A549 (cell line): Measurements from ENCODE around the gene SESN3. TPM values are rescaled to one million over a fixed set of nuclear protein-coding genes. Genes with fewer than 3 reads are reported as not detected.

ENCODE experiments used
- ATAC-seq, 2 experiments: fragments of 200-7000 bp in 1 of 2; fragments of >200 bp in 1 of 2; cut with Nextera tagmentation in 1 of 2; cut with Tn5 transposase in 1 of 2; 3 replicates each; pipeline versions ENCODE4 v1.8.0 to v1.9.1; 2018 to 2020; ENCODE audit warnings: mild to moderate bottlenecking in 1 of 2, moderate library complexity in 1 of 2
- CTCF ChIA-PET: fragments of 300-600 bp; sonication (Branson Sonifier 250); formaldehyde crosslinking; extraction: SDS; loops from one replicate; lab custom pipeline; 2021; ENCODE audit warnings: antibody characterized with exemption, inconsistent platforms; lab: Yijun Ruan, JAX
- POLR2A ChIA-PET: fragments of 350-600 bp; formaldehyde crosslinking; extraction: SDS; loops from one replicate; lab custom pipeline; 2021; ENCODE audit warnings: antibody characterized with exemption, inconsistent platforms; lab: Yijun Ruan, JAX
- DNase-seq, 2 experiments: peaks; one replicate each; pipeline versions ENCODE4 v3.0.0 to v3.0.0-alpha.2; 2011 to 2016; ENCODE audit warnings: low read depth in 1 of 2, low spot score in 1 of 2
- FAIRE-seq: peaks from 2 replicates; lab custom pipeline; 2011; peaks lifted over from hg19 to GRCh38; lab: Jason Lieb, UNC
- H3K27ac ChIP-seq, 2 experiments: fragments of >200 bp; sonication (Bioruptor Twin); formaldehyde crosslinking; 3 replicates each; pipeline ENCODE4 v1.5.1; 2016 to 2017
- H3K4me1 ChIP-seq: fragments of >200 bp; sonication (Bioruptor Twin); formaldehyde crosslinking; 3 replicates; pipeline ENCODE4 v1.6.1; 2016
- H3K4me2 ChIP-seq: fragments of >200 bp; sonication (Bioruptor Twin); formaldehyde crosslinking; 3 replicates; pipeline ENCODE4 v1.6.1; 2016
- H3K4me3 ChIP-seq: fragments of >200 bp; sonication (Bioruptor Twin); formaldehyde crosslinking; 3 replicates; pipeline ENCODE4 v1.5.1; 2016
- H3K9me3 ChIP-seq: fragments of >200 bp; sonication (Bioruptor Twin); formaldehyde crosslinking; 3 replicates; pipeline ENCODE4 v1.6.1; 2016
- ATOH8 ChIP-seq: fragments of 250-450 bp; sonication (Bioruptor Pico); IDR thresholded peaks from 2 replicates; pipeline ENCODE4 v1.5.0; 2020; ENCODE audit warnings: low read depth, mild to moderate bottlenecking, moderate library complexity
- CEBPB ChIP-seq, 2 experiments: fragments of >200 bp in 1 of 2; sonication (Bioruptor Twin) in 1 of 2; formaldehyde crosslinking in 1 of 2; IDR thresholded peaks; 2 replicates each; pipeline ENCODE4 v1.6.1; 2012 to 2016
- CHD2 ChIP-seq: fragments of 150-350 bp; IDR thresholded peaks from 2 replicates; pipeline ENCODE4 v1.6.1; 2014; ENCODE audit warnings: low read length; ENCODE audit not compliant: partially characterized antibody
- CHD4 ChIP-seq: fragments of 200-600 bp; sonication (generic); IDR thresholded peaks from 2 replicates; pipeline ENCODE4 v1.6.1; 2016; ENCODE audit warnings: antibody characterized with exemption, mild to moderate bottlenecking, borderline replicate concordance
- CTCF ChIP-seq: fragments of >200 bp; sonication (Bioruptor Twin); formaldehyde crosslinking; IDR thresholded peaks from 3 replicates; pipeline ENCODE4 v1.5.1; 2016
- EHMT2 ChIP-seq: fragments of 200-600 bp; sonication (generic); IDR thresholded peaks from 2 replicates; pipeline ENCODE4 v1.6.1; 2016; ENCODE audit warnings: antibody characterized with exemption, low read depth, mild to moderate bottlenecking, moderate library complexity
- ESRRA ChIP-seq: fragments of 150-350 bp; IDR thresholded peaks from 2 replicates; pipeline ENCODE4 v1.6.1; 2014; ENCODE audit warnings: mild to moderate bottlenecking, low read length, borderline replicate concordance
- FOSL2 ChIP-seq, 2 experiments: fragments of 450-650 bp in 1 of 2; fragments of >200 bp in 1 of 2; sonication (Bioruptor Twin) in 1 of 2; formaldehyde crosslinking; IDR thresholded peaks; 2 replicates each; pipeline versions ENCODE4 v1.5.0 to v1.6.1; 2016 to 2020; ENCODE audit warnings: mild to moderate bottlenecking in 1 of 2, moderate library complexity in 1 of 2
- GATA3 ChIP-seq: IDR thresholded peaks from 2 replicates; pipeline ENCODE4 v1.6.1; 2012; ENCODE audit warnings: borderline replicate concordance
- HEYL ChIP-seq: fragments of 250-450 bp; sonication (Bioruptor Pico); IDR thresholded peaks from 2 replicates; pipeline ENCODE4 v1.8.0; 2021; ENCODE audit warnings: mild to moderate bottlenecking, moderate library complexity
- HOXA7 ChIP-seq: fragments of 250-450 bp; sonication (Bioruptor Pico); IDR thresholded peaks from 2 replicates; pipeline ENCODE4 v1.5.0; 2020; ENCODE audit warnings: mild to moderate bottlenecking, moderate library complexity
- HOXB13 ChIP-seq: fragments of 250-450 bp; sonication (Bioruptor Pico); IDR thresholded peaks from 2 replicates; pipeline ENCODE4 v1.5.0; 2020; ENCODE audit warnings: low read depth, mild to moderate bottlenecking, moderate library complexity
- HOXB5 ChIP-seq: fragments of 250-450 bp; sonication (Bioruptor Pico); IDR thresholded peaks from 2 replicates; pipeline ENCODE4 v1.5.0; 2020; ENCODE audit warnings: mild to moderate bottlenecking, moderate library complexity
- JUN ChIP-seq, 2 experiments: fragments of >200 bp; sonication (Bioruptor Twin); formaldehyde crosslinking; IDR thresholded peaks; 2 replicates in 1 of 2; 3 replicates in 1 of 2; pipeline ENCODE4 v1.6.1; 2016 to 2017
- KDM5A ChIP-seq: fragments of 200-600 bp; sonication (generic); IDR thresholded peaks from 2 replicates; pipeline ENCODE4 v1.6.1; 2016; ENCODE audit warnings: antibody characterized with exemption, mild to moderate bottlenecking
- MAFK ChIP-seq: fragments of 450-650 bp; IDR thresholded peaks from 2 replicates; pipeline ENCODE4 v1.6.1; 2014; ENCODE audit not compliant: partially characterized antibody
- MAX ChIP-seq: IDR thresholded peaks from 2 replicates; pipeline ENCODE4 v1.6.1; 2012
- NR3C1 ChIP-seq: fragments of >200 bp; sonication (Bioruptor Twin); formaldehyde crosslinking; IDR thresholded peaks from 3 replicates; pipeline ENCODE4 v1.6.1; 2017
- RAD21 ChIP-seq, 2 experiments: fragments of >200 bp in 1 of 2; sonication (Bioruptor Twin) in 1 of 2; formaldehyde crosslinking in 1 of 2; IDR thresholded peaks in 1 of 2; conservative IDR thresholded peaks in 1 of 2; 2 replicates in 1 of 2; 3 replicates in 1 of 2; pipeline ENCODE4 v1.6.1; 2012 to 2018; ENCODE audit warnings: inconsistent platforms in 1 of 2
- RCOR1 ChIP-seq: fragments of 150-350 bp; IDR thresholded peaks from 2 replicates; pipeline ENCODE4 v1.6.1; 2014; ENCODE audit warnings: antibody characterized with exemption, low read length, low read depth
- TFCP2L1 ChIP-seq: fragments of 250-450 bp; sonication (Bioruptor Pico); IDR thresholded peaks from 2 replicates; pipeline ENCODE4 v1.5.0; 2021; ENCODE audit warnings: mild to moderate bottlenecking
- WGBS: methylation state at CpG from one replicate; pipeline ENCODE4 v1.1.6; 2017; ENCODE audit errors: missing lambda C conversion rate; 5-methylcytosine and 5-hydroxymethylcytosine counted together
- polyA plus RNA-seq, 4 experiments: library from polyadenylated mRNA; depleted of rRNA in 3 of 4; stranded (reverse); fragments of >200 nt; fragmentation: RNase III in 1 of 4; extraction: RNeasy Plus Mini Kit Qiagen cat#74134 plus additional on column Dnase treatment in 1 of 4; gene quantifications; 2 replicates in 3 of 4; 3 replicates in 1 of 4; pipeline ENCODE4 v1.2.3, GENCODE V29; 2011 to 2017
- TF ChIP-seq, protein P1 (sequence below): fragments of >200 bp; sonication (Bioruptor Twin); formaldehyde crosslinking; IDR thresholded peaks from 3 replicates; pipeline ENCODE4 v1.6.1; 2016
- TF ChIP-seq, protein P2 (sequence below): fragments of 250-450 bp; sonication (Bioruptor Pico); IDR thresholded peaks from 2 replicates; pipeline ENCODE4 v1.5.0; 2021; ENCODE audit warnings: mild to moderate bottlenecking, moderate library complexity, borderline replicate concordance
- TF ChIP-seq, protein P3 (sequence below): IDR thresholded peaks from 2 replicates; pipeline ENCODE4 v1.6.1; 2012; ENCODE audit warnings: low read depth, borderline replicate concordance
- TF ChIP-seq, protein P4 (sequence below): fragments of 150-350 bp; IDR thresholded peaks from 2 replicates; pipeline ENCODE4 v1.6.1; 2014; ENCODE audit warnings: low read depth, mild to moderate bottlenecking, low read length

The SESN3 gene
- polyA plus RNA-seq, 2 of the 4 experiments (the other 2 are of a cell fraction), result 0.35 to 3.6 TPM

DNA sequence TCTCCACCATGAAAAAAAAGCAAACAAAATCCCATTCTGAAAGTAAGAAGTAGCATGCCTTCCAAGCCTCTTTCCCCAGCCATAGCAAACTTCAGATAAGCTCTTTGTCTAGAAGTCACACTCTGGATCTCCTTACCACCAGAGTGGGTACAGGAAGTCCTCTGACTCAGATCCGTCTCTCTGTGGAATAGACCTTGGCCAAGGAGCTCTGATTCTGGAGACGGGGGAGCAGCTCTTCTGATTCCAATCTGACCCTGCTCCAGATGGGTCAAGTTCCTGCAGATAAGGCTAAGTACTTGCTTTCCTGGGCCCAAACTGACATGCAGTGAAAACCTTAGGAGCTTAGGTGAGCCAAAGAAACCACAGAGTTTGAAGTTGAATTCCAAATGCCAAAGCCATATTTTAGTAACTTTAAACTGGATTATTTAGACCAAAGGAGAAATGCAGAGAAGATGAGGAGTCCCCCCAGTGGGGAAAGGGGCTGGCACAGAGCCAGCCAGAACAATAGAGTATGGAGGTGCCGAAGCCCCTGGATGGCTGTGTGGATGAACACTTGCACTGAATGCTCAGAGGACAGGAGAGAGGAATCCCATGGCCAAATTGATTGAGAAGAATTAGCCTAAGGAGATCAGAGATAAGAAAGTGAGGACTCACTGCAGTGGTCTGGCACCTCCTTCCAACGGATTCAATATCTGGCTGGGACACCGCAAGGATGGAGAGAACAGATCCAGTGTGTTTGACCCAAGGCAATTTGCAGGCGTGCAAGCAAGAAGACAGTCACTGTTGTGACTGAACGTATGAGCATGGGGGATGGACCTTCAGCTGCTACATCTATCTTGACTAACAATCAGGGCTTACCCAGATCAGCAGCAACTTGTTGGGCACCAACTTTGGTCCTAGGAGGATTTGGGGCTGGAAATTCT lies 86.4 kb downstream of the SESN3 start:
- no peak overlapping the region for H3K4me3 ChIP-seq
- no peak for FAIRE-seq
- 70% methylated on average over 7 of the region's 7 CpGs for WGBS
- ChIA-PET POLR2A (no interaction called here), CTCF (interaction anchor here (0.9 to 1.5 kb wide), 4 partner anchors 74 to 561 kb away, joined by 3 to 4 read pairs (median 4); no protein-coding TSS in a partner anchor)
- no peak for DNase-seq
- peaks cover 12% of the 10 kb centered on the region; the same call in 2 of the 3 replicates for H3K4me1 ChIP-seq
- H3K4me2 ChIP-seq, result no peak overlapping the region
- ATAC-seq, result no peak
- no peaks in the 10 kb centered on the region for H3K9me3 ChIP-seq
- H3K27ac ChIP-seq, result no peak overlapping the region
- TF ChIP-seq HOXB13 (CRISPR knock-in tag) (no peak), CTCF (no peak), HOXB5 (CRISPR knock-in tag) (no peak), NR3C1 (no peak), JUN (IDR thresholded peaks at IDR 0.05) (no peak), CHD4 (no peak), ATOH8 (CRISPR knock-in tag) (no peak)
- TF ChIP-seq, protein P1, sequence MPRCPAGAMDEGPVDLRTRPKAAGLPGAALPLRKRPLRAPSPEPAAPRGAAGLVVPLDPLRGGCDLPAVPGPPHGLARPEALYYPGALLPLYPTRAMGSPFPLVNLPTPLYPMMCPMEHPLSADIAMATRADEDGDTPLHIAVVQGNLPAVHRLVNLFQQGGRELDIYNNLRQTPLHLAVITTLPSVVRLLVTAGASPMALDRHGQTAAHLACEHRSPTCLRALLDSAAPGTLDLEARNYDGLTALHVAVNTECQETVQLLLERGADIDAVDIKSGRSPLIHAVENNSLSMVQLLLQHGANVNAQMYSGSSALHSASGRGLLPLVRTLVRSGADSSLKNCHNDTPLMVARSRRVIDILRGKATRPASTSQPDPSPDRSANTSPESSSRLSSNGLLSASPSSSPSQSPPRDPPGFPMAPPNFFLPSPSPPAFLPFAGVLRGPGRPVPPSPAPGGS, result no peak
- TF ChIP-seq, protein P2, sequence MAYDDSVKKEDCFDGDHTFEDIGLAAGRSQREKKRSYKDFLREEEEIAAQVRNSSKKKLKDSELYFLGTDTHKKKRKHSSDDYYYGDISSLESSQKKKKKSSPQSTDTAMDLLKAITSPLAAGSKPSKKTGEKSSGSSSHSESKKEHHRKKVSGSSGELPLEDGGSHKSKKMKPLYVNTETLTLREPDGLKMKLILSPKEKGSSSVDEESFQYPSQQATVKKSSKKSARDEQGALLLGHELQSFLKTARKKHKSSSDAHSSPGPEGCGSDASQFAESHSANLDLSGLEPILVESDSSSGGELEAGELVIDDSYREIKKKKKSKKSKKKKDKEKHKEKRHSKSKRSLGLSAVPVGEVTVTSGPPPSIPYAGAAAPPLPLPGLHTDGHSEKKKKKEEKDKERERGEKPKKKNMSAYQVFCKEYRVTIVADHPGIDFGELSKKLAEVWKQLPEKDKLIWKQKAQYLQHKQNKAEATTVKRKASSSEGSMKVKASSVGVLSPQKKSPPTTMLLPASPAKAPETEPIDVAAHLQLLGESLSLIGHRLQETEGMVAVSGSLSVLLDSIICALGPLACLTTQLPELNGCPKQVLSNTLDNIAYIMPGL (CRISPR knock-in tag), result no peak
- TF ChIP-seq, protein P3, sequence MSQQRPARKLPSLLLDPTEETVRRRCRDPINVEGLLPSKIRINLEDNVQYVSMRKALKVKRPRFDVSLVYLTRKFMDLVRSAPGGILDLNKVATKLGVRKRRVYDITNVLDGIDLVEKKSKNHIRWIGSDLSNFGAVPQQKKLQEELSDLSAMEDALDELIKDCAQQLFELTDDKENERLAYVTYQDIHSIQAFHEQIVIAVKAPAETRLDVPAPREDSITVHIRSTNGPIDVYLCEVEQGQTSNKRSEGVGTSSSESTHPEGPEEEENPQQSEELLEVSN, result no peak

DNA sequence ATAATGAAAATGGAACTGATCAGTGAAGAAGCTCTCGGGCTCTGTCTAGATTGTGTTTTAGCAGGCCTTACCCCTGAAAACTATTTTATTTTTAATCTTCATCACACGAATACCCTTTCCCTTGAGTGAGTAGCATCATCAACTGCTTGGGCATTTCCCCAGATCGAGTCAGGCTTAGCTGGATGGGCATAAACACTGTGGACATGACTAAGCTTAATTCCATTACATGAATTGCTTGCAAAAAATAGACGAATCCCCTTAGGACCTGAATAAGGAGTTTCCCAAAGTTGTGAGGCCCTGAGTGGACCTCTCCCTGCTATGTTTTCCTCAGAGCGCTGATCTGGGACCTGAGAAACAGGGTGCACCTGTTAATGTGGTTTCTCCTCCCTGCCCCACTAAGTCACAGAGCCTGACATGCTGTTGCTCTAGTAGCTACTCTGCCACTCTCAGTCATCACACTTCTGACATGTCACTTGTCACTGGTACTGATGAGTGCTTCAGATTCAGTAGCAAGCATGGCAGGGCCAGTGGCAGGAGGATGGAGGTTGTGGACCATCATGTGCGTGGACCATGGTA lies 87.8 kb downstream of the SESN3 start:
- no peak overlapping the region for H3K4me3 ChIP-seq
- H3K27ac ChIP-seq, result no peak overlapping the region
- peaks cover 10% of the 10 kb centered on the region; the same call in 2 of the 3 replicates for H3K4me1 ChIP-seq
- FAIRE-seq, result no peak
- POLR2A ChIA-PET, result no interaction called here
- ATAC-seq, result no peak
- CTCF ChIA-PET, result interaction anchor here (0.9 to 1.6 kb wide), 4 partner anchors 51 to 562 kb away, joined by 4 to 5 read pairs (median 4); partner anchors contain the start of gene ENDOD1
- 47% methylated on average over 6 of the region's 6 CpGs for WGBS
- no peak for TF ChIP-seq HOXB5 (CRISPR knock-in tag)
- TF ChIP-seq MAFK, result no peak
- no peak for TF ChIP-seq RAD21 (conservative IDR thresholded peaks at IDR 0.05 in 1 of 2, IDR thresholded peaks at IDR 0.05 in 1 of 2)
- TF ChIP-seq MAX, result no peak
- TF ChIP-seq KDM5A, result no peak
- no peak for TF ChIP-seq TFCP2L1 (CRISPR knock-in tag)
- TF ChIP-seq EHMT2, result no peak
- TF ChIP-seq ESRRA, result no peak
- no peak for TF ChIP-seq GATA3
- TF ChIP-seq FOSL2 (IDR thresholded peaks at IDR 0.05), result no peak
- no peak for TF ChIP-seq FOSL2 (CRISPR knock-in tag; IDR thresholded peaks at IDR 0.05)
- no peak for TF ChIP-seq RCOR1
- no peak for TF ChIP-seq CHD2
- no peak for TF ChIP-seq HOXA7 (CRISPR knock-in tag)
- TF ChIP-seq HEYL (CRISPR knock-in tag), result no peak
- TF ChIP-seq, protein P3, result no peak
- no peak for TF ChIP-seq CEBPB (IDR thresholded peaks at IDR 0.05)
- TF ChIP-seq, protein P4, sequence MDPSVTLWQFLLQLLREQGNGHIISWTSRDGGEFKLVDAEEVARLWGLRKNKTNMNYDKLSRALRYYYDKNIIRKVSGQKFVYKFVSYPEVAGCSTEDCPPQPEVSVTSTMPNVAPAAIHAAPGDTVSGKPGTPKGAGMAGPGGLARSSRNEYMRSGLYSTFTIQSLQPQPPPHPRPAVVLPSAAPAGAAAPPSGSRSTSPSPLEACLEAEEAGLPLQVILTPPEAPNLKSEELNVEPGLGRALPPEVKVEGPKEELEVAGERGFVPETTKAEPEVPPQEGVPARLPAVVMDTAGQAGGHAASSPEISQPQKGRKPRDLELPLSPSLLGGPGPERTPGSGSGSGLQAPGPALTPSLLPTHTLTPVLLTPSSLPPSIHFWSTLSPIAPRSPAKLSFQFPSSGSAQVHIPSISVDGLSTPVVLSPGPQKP, result no peak
- H3K9me3 ChIP-seq, result no peaks in the 10 kb centered on the region
- no peak overlapping the region for H3K4me2 ChIP-seq
- DNase-seq, result no peak
